HG03571 (cell line): ENCODE measurements around the gene TULP4.

Source experiments
- ATAC-seq: cut with Tn5 transposase; IDR thresholded peaks from one replicate; pipeline ENCODE4 v1.9.1; 2021; ENCODE audit not compliant: unreplicated experiment

TULP4 gene

GRCh38 chr6:158356586-158357546 lies 44.6 kb downstream of the TULP4 start:
- ATAC-seq: peak; percentile 32

DNA sequence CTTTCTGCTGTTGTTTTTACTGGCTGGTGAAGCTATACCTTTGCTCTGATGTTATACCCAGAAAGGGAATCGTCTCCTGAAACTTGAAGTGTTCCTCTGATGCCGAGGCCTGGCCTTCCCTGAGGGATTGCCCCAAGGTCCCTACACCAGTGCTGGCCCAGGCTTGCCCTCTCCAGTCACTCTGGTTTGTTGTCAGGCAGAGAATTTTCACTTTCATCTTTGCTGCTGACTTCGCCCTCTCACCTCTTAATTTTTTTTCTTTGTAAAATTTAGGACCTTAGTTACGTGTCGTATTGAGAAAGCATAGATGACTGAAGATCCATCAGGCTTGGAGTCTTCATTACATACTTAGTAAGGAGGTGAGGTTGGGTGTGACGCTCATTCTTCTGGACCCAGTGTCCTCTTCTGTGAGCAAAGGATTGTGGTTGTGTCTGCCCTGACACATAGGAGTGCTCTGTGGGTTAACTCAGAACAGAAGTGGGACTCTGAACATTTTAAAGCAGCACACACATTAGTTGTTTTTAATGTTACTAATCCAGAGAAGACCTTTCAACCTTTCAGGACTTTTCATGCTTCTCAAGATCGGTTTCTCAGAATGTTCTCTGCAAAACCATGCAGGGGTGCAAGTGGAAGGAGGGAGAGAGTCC lies 45.4 kb downstream of the TULP4 start:
- peak; percentile 60 for ATAC-seq

- no peak for ATAC-seq
These were observed 46.3 kb downstream of the TULP4 start for GRCh38 chr6:158358450-158359077.

- no peak for ATAC-seq
These were observed 48.8 kb downstream of the TULP4 start for GRCh38 chr6:158361068-158361467.

DNA sequence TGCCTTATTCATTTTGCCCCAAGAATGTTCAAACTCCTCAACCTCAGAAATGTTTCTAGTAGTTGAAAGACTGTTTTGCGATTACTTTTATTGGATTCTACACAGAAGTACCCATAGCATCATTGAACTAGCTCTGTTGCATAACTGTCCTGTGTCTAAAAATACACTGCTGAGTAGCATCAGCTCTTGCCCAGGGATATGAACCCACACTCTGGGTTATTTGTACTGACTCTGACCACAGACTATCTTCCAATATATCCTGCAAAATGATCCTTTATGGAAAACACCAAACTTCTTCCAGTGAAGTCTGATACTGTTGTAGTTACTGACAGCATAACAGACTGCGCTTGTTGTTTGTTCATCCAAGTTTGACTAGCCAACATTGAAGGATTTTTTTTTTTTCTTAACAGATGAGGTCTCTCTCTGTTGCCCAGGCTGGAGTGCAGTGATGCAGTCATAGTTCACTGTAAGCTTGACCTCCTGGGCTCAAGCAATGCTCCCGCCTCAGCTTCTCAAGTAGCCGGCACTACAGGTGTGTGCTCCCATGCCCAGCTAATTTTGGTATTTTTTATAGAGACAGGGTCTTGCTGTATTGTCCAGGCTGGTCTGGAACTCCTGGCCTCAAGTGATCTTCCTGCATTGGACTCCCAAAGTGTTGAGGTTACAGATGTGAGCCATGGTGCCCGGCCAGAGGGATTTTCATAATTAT lies 49.9 kb downstream of the TULP4 start:
- no peak for ATAC-seq

DNA sequence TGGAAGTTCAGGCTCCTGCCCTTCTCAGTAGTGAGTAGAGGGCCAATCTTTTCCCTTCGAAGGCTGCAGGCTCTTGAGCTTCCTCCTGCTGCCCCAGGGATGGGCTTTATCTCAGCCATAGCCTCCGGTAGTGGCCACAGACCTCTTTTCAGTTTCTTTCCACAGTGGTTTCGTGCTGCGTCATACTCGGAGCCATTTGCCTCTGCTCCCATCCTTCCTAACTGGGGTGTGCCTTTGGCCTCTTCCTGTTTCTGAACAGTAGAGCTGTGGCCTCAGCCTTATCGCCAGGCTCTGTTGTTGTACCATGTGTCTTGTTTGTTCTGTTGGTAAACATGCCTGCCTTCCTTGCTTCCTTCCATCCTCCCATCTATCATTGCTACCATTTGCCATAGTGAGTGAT lies 54.1 kb downstream of the TULP4 start:
- no peak for ATAC-seq

DNA sequence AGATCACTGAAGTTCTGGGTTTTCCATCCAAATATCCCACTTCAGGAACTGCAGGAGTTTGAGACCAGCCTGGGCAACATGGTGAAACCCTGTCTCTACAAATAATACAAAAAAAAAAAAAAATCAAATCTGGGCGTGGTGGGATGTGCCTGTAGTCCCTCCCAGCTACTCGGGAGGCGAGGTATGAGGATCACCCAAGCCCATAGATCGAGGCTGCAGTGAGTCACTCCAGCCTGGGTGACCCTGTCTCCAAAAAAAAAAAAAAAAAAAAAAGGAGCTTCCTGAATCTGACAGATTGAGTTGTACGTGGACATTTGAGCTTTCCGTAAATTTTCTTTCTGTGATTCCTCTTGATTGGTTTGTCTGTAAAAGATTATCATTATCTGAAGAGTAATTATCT lies 55.6 kb downstream of the TULP4 start:
- no peak for ATAC-seq

DNA sequence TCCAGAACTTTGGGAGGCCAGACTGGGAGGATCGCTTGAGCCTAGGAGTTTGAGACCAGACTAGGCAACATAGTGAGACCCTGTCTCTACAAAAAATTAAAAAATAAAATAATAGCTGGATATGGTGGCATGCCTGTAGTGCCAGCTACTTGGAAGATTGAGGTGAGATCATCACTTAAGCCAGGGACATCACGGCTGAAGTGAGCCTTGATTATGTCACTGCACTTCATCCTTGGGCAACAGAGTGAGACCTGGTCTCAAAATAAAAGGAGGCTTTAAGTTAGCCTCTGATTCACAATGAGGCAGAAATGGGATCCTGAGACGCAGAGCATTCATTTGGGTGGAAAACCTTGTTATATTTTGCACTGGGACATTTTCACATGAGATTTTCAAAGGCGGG lies 57.0 kb downstream of the TULP4 start:
- no peak for ATAC-seq

DNA sequence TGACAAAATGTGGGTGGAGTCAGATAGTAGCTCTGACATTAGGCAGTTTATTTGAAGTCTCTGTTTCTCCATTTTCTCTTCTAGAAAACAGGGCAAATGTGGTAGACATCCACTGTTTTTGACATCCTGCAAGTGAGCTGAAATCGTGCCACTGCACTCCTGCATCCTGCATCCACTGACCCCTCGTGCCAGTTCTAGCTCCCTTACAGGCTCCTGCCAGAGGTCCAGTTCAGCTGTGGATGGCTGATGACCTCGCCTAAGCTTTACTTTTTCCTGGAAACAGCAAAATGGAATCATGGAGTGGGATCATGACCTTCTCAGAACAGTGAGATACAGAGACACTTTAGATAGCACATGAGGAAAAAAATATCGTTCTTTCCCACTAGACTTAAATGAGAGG lies 58.5 kb downstream of the TULP4 start:
- ATAC-seq: no peak

DNA sequence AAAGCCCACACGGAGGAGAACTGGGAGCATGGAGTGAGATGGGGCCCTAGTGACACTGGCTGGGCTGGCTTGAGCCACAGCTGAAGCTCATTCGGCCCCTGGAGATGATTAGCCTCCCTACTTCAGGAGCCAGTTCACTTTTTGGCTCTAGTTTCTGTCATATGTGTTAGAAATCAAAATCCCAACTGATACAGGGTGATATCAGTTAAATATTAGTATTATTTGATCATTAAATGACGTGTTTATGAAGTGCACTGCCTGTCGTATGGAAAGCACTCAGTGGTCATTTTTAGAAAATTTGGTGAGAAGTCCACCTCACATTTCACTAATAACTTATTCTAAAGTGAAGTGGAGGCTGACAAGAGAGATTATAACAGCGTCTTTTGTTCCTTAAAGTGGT lies 59.0 kb downstream of the TULP4 start:
- no peak for ATAC-seq

DNA sequence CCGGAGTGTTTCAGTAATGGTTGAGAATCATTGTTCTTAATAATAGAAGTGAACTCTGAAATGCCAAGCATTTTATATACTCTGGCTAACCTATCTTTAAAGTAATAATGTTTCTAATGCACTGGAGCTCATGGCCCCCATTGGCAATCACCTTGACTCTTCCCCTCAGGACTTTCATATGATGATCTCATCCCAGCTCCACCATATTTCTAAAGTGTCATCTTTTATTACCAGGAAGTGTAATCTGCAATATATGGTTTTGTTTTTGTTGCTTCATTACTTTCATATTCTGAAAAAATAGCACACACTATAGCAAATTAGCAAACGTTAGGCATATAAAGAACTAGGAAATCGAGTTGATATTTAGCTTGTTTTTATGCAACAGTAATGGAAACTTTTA lies 60.3 kb downstream of the TULP4 start:
- no peak for ATAC-seq

DNA sequence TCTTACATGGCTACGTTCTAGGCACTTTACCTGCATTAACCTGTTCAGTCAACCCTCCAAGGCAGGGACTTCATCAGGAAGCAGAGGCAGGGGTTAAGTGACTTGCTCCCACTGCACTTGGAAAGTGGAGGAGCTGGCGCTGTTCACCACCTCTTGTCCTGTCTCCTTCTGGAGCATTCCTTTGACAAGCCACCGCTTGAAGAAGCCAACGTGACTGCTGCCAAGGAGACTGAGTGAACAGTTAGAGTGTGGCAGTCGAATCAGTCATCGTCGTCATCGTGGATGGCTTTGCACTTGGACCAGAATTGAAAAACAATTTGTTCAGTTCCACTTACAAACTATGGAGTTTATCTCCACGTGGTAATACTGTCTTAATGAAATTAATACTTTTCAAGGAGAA lies 60.9 kb downstream of the TULP4 start:
- ATAC-seq: no peak

DNA sequence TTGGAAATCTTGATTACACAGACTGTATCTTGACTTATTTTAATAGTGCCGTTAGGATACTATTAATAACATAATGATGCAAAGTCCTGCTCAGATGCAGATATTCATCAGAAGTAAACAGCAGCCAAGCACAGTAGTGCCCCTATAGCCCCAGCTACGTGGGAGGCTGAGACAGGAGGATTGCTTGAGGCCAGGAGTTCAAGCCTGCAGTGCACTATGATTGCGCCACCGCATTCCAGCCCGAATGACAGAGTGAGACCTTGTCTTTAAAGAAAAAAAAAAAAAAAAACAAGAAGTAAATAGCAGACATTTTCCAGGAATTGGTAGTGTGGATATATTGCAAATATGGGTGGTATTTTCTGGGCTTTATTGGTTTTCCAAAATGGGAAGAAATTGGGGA lies 61.8 kb downstream of the TULP4 start:
- ATAC-seq: no peak

GRCh38 chr6:158376631-158377081 lies 64.4 kb downstream of the TULP4 start:
- ATAC-seq: no peak

DNA sequence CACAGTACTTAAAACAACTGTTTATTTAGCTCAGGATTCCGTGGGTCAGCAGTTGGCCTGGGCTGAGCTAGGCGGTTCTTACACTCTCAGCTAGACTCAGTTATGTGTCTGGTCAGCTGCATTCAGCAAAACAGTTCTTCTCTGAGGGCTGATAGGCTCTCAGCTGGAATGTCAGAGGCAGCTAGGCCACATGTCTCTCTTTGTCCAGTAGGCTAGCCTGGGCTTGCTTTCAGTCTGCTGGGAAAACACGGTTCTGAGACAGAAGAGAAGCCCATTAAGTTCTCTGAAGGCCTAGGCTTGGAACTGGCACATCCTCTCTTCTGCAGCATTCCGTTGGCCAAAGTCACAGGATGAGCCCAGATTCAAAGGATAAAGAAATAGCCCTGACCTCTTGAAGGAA lies 65.6 kb downstream of the TULP4 start:
- ATAC-seq: no peak

GRCh38 chr6:158379336-158379735 lies 67.1 kb downstream of the TULP4 start:
- no peak for ATAC-seq

DNA sequence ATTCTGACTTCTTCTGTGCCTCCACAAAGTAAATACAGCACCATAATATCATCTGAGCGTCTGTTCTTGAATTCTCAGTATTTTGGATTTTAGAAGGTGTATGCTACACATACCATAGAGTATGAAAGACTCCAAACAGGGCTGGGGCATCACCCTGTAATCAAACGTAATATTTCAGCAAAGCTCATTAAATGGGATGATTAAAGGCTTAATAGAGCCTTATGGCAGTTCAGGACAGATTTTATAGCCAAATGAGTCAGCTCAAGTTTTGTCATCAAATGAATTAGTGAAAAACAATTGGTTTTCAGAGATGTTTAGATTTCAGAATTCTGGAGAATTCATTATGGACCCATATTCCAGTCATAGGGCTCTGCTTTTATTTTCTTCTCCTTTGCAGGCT lies 68.9 kb downstream of the TULP4 start:
- no peak for ATAC-seq

DNA sequence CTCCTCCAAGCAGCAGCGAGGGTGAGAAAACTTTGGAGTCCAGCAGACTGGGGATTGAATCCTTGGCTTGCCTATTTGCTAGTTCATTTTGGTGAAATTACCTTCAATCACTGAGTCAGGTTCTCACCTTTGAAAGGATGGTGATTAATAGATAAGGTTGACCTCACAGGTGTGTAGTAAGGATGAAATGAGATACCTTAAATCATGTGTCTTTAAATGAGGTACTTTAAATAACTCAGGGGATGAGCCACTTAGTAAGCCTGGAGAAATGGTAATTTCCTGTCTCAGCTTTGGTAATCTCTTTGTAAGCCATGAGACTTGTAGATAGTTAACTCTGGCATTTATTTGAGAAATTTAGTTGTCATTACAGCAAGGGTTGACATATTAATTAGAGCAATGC lies 70.2 kb downstream of the TULP4 start:
- ATAC-seq: no peak

DNA sequence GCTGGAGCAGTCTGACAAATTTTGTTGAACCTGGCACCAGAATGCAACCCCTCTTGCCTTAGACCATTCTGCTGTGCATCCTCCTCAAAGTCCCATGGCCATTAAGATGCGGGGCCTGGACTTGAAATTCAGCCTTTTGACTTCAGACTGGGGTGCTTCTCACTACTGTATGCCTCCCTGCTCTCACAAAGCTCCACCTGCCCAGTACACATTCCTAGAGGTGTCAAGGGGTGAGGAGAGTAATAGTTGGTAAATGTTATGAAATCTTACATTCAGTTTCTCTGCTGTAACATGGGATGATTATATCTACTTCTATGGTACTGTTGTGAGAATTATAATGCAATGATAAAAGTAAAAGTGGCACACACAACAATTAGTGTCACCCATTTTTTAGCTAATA lies 70.8 kb downstream of the TULP4 start:
- no peak for ATAC-seq

- ATAC-seq: no peak
These were observed 71.3 kb downstream of the TULP4 start for GRCh38 chr6:158383542-158383941.

- no peak for ATAC-seq
These were observed 72.4 kb downstream of the TULP4 start for GRCh38 chr6:158384671-158385110.
